Esophagus muscularis mucosa (tissue), 4 donors: ENCODE measurements around the gene CCDC32. TPM values are rescaled to one million over a fixed set of nuclear protein-coding genes. Genes with fewer than 3 reads are reported as not detected.
"Not testable (repeated sequence)": the region's sequence is repeated elsewhere in the genome, so short reads cannot be mapped to it uniquely, and the experiment has no call there.

Source experiments
- DNase-seq: peaks from one replicate; pipeline ENCODE4 v3.0.0-alpha.2; 2017; ENCODE audit errors: extremely low spot score
- H3K27ac ChIP-seq, 4 donors: fragments of 200-600 bp; sonication (generic); replicated peaks in 1 of 4; 1 replicate in 3 of 4; 2 replicates in 1 of 4; pipeline ENCODE4 v1.5.1; 2016 to 2019; ENCODE audit warnings: mild to moderate bottlenecking in 1 of 4
- H3K27me3 ChIP-seq, 4 donors: fragments of 200-600 bp; sonication (generic); one replicate each; pipeline versions ENCODE4 v1.5.1 to v1.6.0; 2016 to 2019
- H3K36me3 ChIP-seq, 4 donors: fragments of 200-600 bp; sonication (generic); one replicate each; pipeline ENCODE4 v1.5.1; 2016 to 2019
- H3K4me1 ChIP-seq, 4 donors: fragments of 200-600 bp; sonication (generic); one replicate each; pipeline ENCODE4 v1.5.1; 2016 to 2019
- H3K4me3 ChIP-seq, 4 donors: fragments of 200-600 bp; sonication (generic); 1 replicate in 2 of 4; 2 replicates in 2 of 4; pipeline ENCODE4 v1.5.1; 2016 to 2019; ENCODE audit warnings: mild to moderate bottlenecking in 4 of 4, moderate library complexity in 1 of 4
- H3K9me3 ChIP-seq, 4 donors: fragments of 200-600 bp; sonication (generic); 1 replicate in 3 of 4; 2 replicates in 1 of 4; pipeline ENCODE4 v1.5.1; 2016 to 2019
- EP300 ChIP-seq: sonication (generic); formaldehyde crosslinking; IDR thresholded peaks from one replicate; pipeline ENCODE4 v1.6.1; 2017; ENCODE audit warnings: antibody characterized with exemption
- POLR2A ChIP-seq: fragments of 450-650 bp; IDR thresholded peaks from one replicate; pipeline ENCODE4 v1.6.1; 2017; ENCODE audit warnings: antibody characterized with exemption, moderate library complexity, mild to moderate bottlenecking, low read depth
- POLR2AphosphoS5 ChIP-seq, 2 donors: sonication (generic); formaldehyde crosslinking; IDR thresholded peaks; one replicate each; pipeline ENCODE4 v1.6.1; 2017; ENCODE audit warnings: antibody characterized with exemption in 2 of 2
- WGBS: methylation state at CpG from one replicate; pipeline ENCODE4 v1.1.5; 2018; 5-methylcytosine and 5-hydroxymethylcytosine counted together
- intact Hi-C: fragments of 100-400 bp; cut with DNase I; formaldehyde crosslinking; loops from one replicate; pipeline ENCODE4 v1.15.1; 2023
- total RNA-seq, 4 donors: library from RNA; depleted of rRNA; stranded (reverse); fragments of >200 nt; gene quantifications; one replicate each; pipeline versions ENCODE4 v1.1.0 to v1.2.1, GENCODE V29; 2016
- TF ChIP-seq, protein P1 (sequence below), 3 experiments: fragments of 200-600 bp in 2 of 3; fragments of 450-650 bp in 1 of 3; sonication (generic) in 2 of 3; IDR thresholded peaks; one replicate each; pipeline ENCODE4 v1.5.1; 2017 to 2019; ENCODE audit warnings: antibody characterized with exemption in 3 of 3, mild to moderate bottlenecking in 2 of 3, moderate library complexity in 1 of 3

Gene CCDC32
- total RNA-seq, 4 donors from 2014 or later, result 24.9 to 38.3 (median 36.0) TPM

DNA sequence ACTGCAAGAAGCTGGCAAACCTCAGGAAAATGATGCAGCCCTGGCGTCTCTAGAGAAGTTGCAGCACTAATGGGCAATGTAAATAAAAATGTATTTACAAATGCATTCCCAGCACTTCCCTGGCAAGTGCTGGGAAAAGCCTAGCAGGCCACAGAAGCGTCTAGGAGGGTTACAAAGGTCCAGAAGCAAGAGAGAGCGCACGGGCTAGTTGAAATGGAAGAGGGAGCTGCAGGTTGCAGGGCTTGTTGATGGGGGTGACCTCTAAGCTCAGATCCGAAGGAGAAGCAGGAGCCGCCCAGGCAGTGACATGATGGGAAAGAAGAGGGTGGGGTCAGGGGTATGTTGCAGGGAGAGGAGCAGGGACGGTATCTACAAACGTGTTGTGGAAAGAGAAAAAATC is 26.5 kb upstream of the CCDC32 start:
- Histone ChIP-seq H3K36me3 (no peaks in the 10 kb centered on the region), H3K27me3 (peaks cover 0 to 15% (median 0%) of the 10 kb centered on the region in 4 donors), H3K4me3 (no peak overlapping the region), H3K27ac (no peak overlapping the region), H3K9me3 (no peaks in the 10 kb centered on the region), H3K4me1 (peaks cover 8 to 24% (median 14%) of the 10 kb centered on the region in 4 donors)
- TF ChIP-seq EP300 (no peak), POLR2A (no peak), POLR2AphosphoS5 (IDR thresholded peaks at IDR 0.05) (no peak)
- TF ChIP-seq, protein P1, sequence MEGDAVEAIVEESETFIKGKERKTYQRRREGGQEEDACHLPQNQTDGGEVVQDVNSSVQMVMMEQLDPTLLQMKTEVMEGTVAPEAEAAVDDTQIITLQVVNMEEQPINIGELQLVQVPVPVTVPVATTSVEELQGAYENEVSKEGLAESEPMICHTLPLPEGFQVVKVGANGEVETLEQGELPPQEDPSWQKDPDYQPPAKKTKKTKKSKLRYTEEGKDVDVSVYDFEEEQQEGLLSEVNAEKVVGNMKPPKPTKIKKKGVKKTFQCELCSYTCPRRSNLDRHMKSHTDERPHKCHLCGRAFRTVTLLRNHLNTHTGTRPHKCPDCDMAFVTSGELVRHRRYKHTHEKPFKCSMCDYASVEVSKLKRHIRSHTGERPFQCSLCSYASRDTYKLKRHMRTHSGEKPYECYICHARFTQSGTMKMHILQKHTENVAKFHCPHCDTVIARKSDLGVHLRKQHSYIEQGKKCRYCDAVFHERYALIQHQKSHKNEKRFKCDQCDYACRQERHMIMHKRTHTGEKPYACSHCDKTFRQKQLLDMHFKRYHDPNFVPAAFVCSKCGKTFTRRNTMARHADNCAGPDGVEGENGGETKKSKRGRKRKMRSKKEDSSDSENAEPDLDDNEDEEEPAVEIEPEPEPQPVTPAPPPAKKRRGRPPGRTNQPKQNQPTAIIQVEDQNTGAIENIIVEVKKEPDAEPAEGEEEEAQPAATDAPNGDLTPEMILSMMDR (IDR thresholded peaks at IDR 0.05), result no peak
- DNase-seq, result no peak
- 69% methylated on average over 8 of the region's 8 CpGs for WGBS
- intact Hi-C loops, result loop anchor here (5.0 to 10.0 kb wide), 3 partner anchors 101 to 301 kb away; partner anchors contain the start of genes BAHD1 and VPS18

DNA sequence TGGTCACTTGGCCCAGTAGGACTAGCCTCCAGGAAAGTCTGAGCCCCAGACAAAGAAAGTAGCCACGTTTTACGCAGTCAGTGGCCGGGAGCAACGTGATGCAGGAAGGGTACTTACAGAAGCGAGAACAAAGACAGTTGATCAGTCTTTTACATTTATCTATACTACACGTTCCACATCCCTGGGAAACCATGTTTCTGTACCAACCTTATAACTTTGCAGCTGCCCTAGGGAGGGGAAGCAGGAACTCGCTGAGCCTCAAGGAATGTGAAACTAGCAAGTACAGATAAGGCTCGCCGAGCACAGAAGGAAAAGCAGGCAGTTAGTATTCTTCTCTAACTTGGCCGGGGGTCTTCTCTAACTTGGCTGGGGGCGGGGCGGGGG is 25.8 kb upstream of the CCDC32 start:
- DNase-seq, result no peak
- intact Hi-C loops, result loop anchor here (5.0 to 10.0 kb wide), 3 partner anchors 102 to 302 kb away; partner anchors contain the start of genes BAHD1 and VPS18
- no peak overlapping the region for H3K4me3 ChIP-seq
- no peaks in the 10 kb centered on the region for H3K36me3 ChIP-seq
- 67% methylated on average over 12 of the region's 12 CpGs for WGBS
- H3K9me3 ChIP-seq, result no peaks in the 10 kb centered on the region
- H3K4me1 ChIP-seq, result peaks cover 8 to 24% (median 14%) of the 10 kb centered on the region in 4 donors
- TF ChIP-seq POLR2AphosphoS5 (IDR thresholded peaks at IDR 0.05), result no peak
- TF ChIP-seq, protein P1 (IDR thresholded peaks at IDR 0.05), result no peak
- no peak for TF ChIP-seq POLR2A
- TF ChIP-seq EP300, result no peak
- H3K27ac ChIP-seq, result no peak overlapping the region
- peaks cover 0 to 8% (median 0%) of the 10 kb centered on the region in 4 donors for H3K27me3 ChIP-seq

DNA sequence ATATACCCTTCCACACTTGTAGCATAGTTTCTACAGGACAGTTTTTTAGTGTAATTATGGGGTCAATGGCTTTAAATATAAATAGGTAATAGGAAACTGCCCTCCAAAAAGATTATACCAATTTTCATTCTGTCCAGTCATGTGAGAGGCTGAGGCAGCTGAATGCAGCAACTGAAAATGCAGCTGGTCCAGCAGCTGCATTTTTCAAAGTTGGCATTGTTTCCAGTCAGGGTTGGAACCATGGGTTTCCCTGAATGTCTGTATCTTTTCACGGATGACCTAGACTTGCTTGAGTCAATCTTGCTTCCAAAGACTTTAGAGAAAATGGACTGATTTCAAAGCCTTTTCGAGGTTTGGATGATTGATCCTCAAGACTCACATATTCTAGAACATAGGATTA is 19.3 kb upstream of the CCDC32 start:
- WGBS, result 40% methylated on average over 2 of the region's 2 CpGs
- no peak for DNase-seq
- Histone ChIP-seq H3K27ac (no peak overlapping the region), H3K36me3 (no peaks in the 10 kb centered on the region), H3K27me3 (no peaks in the 10 kb centered on the region), H3K4me3 (no peak overlapping the region), H3K4me1 (no peaks in the 10 kb centered on the region), H3K9me3 (no peaks in the 10 kb centered on the region)
- intact Hi-C loops, result no loop called here
- TF ChIP-seq, protein P1 (IDR thresholded peaks at IDR 0.05), result no peak
- TF ChIP-seq EP300, result no peak
- TF ChIP-seq POLR2AphosphoS5 (IDR thresholded peaks at IDR 0.05), result no peak
- no peak for TF ChIP-seq POLR2A

DNA sequence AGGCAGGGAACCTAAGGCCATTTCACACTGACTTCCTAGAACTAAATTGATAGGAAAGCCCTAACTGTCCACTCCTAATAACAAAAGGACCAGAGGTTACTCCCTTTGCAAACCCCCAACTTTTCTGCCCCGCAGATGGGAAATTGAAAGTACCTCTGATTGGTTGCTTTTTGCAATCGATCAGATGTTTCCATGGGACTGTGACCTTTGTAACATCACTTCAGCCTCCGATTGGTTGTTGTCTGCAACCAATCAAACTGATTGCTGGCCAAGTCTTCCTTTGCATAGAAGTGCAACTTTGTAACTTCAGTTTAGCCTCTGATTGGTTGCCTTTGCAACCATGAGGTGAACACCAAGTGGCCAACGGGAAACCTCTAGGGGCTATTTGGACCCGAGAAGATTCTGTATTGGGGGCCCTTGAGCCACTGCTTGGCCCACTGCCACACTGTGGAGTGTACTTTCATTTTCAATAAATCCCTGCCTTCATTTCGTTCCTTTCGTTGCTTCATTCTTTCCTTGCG is 17.9 kb upstream of the CCDC32 start:
- peak overlapping the region; percentile 35 to 43 (median 41) for H3K4me3 ChIP-seq
- H3K27ac ChIP-seq, result no peak overlapping the region

DNA sequence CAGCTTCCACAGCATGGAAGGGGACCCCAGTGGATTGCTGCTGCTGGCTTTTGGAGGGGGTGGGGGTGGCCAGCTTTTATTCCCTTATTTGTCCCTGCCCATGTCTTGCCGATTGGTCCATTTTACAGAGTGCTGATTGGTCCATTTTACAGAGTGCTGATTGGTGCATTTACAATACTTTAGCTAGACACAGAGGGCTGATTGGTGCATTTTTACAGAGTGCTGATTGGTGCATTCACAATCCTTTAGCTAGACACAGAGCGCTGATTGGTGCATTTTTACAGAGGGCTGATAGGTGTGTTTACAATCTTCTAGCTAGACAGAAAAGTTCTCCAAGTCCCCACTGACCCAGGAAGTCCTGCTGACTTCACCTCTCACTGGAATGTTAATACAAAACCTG is 17.0 kb upstream of the CCDC32 start:
- not testable (repeated sequence) for H3K36me3 ChIP-seq, H3K4me1 ChIP-seq

More for the DNA sequence above, 17.9 kb upstream of the CCDC32 start:
- TF ChIP-seq, protein P1 (IDR thresholded peaks at IDR 0.05), result no peak
- intact Hi-C loops, result no loop called here
- H3K4me1 ChIP-seq, result no peaks in the 10 kb centered on the region
- no peaks in the 10 kb centered on the region for H3K27me3 ChIP-seq
- 72% methylated on average over 8 of the region's 8 CpGs for WGBS
- no peaks in the 10 kb centered on the region for H3K36me3 ChIP-seq
- no peak for DNase-seq
- no peaks in the 10 kb centered on the region for H3K9me3 ChIP-seq

More for the DNA sequence above, 17.0 kb upstream of the CCDC32 start:
- H3K27ac ChIP-seq, H3K9me3 ChIP-seq, DNase-seq, H3K27me3 ChIP-seq, intact Hi-C loops, H3K4me3 ChIP-seq: not testable (repeated sequence)
- 62% methylated on average over 2 of the region's 2 CpGs for WGBS
